GM21723 (cell line): ENCODE results near the gene CD44.
A peak's percentile ranks its signal among the peaks of the same experiment; 100 is the strongest.

Source experiments
- ATAC-seq: cut with Tn5 transposase; IDR thresholded peaks from one replicate; pipeline ENCODE4 v1.9.1; 2021; ENCODE audit warnings: mild to moderate bottlenecking, moderate library complexity; ENCODE audit not compliant: unreplicated experiment

The CD44 gene

GRCh38 chr11:35155677-35156076, 16.7 kb downstream of the CD44 start:
- ATAC-seq = no peak

DNA sequence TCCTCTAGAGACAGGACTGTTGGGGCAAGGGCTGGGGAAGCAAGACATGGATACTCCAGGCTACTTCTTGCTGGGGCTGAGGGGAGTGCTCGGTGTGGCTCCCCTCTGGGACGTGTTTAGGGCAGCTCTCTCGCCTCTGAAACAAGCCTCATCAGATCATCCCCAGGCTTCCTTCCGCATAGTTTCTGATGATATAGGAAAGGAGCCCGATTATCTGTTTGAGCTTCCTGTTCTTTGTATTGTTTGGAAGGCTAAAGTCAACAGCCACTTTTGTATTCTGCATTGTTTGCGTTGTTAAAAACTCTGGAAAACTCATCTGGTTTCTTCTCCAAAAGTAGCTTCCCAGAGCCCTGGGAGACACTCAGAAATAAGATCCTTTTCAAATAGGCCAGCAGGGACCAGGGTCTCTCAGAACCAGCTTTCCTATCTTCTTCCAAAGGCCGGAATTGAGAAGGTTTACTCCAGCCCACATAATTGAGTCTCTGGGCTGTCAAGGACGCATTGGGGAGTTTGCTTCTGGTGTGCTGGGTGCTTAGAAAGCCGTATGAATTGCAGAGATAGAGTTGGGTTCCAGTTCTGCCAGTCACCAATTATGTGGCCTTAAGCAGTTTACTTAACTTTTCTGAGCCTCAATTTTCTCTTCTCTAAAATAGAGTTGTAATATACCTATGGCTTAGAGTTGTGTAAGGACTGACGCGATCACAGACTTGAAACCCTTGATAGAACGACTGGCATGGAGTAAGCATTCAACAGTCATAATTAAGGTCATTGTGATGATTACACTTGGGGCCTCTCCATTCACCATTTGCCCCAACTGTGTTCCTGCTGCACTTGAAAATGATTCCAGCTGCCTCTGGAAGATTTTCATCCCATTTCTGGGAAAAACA, 19.1 kb downstream of the CD44 start:
- no peak for ATAC-seq

GRCh38 chr11:35158701-35159510, 19.9 kb downstream of the CD44 start:
- no peak for ATAC-seq

DNA sequence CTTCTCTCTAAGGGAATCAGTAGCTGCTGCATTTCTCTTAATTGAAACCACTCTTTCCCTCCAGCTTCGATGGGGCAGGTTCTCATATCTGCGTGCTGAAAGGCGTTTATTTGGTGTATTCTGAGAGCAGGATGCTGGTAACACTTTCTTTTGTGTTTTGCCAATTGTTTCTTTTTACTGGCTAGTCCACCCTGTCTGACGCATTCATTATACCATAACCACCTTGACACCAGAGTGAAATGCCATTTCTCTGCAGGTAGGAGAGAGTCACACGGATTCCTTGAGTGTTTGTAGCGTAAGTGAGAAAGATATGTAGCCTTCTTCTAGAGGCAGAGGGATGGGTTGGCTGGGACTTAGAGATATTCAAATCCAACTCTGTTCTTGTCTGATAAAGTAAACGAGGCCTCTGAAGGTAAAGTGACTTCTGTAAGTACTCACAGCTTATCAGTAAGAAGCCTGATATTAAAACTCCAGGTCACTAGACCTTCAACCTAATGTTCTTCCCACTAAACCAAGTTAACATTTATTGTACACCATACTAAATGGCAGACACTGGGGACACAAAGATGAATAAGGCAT, 21.4 kb downstream of the CD44 start:
- ATAC-seq = no peak

GRCh38 chr11:35160902-35161597, 22.1 kb downstream of the CD44 start:
- ATAC-seq = no peak

DNA sequence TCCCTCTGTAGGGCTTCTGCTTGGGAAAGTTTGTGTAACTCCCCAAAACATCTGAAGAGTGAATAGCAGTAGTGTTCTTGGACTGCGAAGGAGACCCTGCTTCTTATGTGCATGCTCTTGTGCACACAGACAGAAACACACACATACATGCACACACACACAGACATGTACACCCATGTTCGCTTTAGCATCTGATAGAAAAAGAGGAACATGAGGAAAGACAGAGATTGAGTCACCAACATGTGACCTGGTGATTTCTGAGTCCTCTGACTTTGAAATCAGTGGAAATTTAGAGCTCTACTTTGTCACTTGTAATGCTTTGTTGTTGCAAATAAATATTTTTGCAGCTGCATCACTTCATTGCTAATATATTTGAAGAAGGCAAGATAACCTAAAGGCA, 23.8 kb downstream of the CD44 start:
- no peak for ATAC-seq

DNA sequence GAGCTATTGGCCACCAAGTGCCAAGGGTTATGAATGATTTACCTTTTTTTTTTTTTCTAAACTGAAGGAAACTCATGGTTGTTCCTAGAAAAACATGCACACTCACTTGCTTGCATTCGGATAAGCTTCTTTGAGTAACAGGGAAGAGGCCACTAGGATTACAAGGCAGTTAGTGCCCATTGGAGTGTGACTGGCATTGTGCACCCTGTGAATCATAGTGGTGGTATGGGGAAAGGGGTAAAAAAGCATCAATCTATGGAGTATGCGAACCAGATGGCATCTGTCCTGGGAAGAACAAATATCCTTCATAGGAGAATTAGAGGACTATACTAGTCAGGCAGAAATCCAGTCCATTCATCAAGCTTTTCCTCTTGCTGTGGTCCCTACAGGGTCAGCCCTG, 24.2 kb downstream of the CD44 start:
- no peak for ATAC-seq

GRCh38 chr11:35163702-35164496, 24.9 kb downstream of the CD44 start:
- peak; percentile 39 for ATAC-seq

DNA sequence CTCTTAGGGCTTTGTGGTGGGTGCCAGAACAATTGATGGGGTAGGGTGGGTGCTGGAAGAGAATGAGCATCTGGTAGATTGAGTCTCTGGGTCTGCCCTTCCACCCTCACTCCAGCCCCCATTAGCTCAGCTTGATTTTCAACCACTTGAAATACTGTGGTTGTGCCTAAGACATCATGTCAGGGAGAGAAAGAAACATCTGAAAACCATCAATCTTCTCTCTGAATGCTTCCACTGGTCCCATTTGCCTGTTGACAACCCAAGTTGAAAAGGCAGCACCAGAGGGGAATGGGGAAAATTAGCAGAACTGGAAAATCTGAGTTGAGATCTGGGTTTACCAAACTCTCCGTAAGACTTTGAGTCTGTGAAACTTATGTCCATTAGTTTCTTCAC, 26.1 kb downstream of the CD44 start:
- no peak for ATAC-seq

DNA sequence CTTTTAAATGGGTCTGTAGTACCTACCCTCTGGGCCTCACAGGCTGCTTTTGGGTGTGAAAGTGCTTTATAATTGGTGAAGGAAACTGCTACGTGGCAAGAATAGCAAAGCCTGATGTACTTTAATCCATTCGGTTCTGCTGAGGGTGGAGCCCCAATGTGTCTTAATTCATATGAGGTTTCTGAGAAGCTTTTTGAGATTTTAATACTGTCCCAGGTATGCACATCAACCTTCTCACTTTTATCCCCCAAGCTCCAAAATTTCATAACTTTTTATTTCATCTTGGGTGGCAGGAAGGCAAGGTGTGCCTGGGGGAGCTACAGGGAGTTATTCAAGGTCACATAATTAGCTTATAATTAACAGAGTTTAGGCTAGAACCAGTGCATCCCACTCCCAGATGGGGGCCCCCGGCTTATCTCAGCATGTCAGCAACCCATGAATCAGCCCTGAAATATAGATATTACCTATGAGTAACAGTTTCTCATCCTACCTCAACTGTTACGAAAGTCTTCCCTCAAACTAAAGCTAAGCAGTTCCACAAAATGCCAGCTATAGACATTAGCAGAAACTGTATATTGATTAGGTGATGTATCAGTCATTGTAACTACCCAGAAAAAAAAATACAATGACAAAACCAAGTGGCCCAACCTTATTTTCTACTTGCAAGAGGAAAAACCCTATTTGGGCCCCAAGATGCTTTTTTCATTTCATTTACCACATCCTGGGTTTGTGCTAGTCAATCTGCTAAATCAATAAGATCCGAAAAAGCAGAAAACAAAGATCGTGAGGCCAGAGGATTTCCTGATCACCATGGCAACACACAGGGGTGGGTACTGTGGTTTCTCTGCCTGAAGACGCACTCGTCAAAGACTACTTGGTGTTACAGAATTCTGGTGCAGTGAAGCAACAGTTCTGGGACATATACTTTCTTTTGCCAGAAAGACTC, 26.7 kb downstream of the CD44 start:
- peak; percentile 89 for ATAC-seq

DNA sequence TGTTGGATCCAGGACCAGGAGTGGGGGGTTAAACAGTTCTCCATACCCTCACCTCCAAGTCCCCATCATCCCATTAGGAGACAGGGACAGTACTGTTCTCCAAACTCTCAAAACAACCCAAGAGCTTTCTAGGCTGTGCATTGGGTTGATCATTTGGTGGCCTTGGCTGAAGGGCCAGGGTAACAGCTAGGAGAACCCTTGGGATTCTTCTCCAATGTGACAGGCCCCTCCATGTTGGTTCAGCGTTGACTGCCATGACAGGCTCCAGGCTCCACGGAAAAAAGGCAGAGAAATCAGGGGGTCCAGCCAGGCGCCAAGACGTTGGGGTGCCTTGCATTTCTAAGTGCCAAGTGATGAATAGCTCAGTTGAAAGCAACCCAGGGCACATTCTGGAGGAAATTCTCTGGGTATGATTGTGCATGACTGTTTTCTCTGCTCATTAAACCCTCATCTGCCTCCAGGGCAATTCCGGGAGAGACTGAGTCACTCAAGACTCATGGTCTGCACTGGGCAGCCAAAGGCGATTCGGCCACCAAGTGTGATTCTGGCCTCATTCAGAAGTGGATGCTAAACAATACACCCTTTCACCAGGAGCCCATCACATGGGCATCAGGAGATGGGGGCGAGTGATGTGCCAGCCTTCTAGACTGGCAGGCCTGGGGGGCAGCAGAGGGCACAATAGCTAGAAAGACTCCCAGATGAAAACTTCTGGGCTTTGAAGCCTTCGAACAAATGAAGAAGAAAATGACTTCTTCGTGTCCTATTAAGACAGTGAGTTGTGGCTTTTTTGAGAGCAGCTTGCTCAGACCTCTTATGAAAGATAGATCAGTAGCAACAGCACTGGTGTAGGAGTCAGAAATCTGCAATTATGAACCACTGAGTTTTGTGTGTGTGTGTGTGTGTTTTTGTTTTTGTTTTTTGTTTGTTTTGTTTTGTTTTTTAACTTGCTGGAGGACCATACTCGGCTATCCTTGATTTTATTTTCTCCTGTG, 27.7 kb downstream of the CD44 start:
- ATAC-seq = peak; percentile 16

GRCh38 chr11:35167426-35167954, 28.5 kb downstream of the CD44 start:
- ATAC-seq = no peak

GRCh38 chr11:35168671-35169070, 29.7 kb downstream of the CD44 start:
- ATAC-seq = no peak

DNA sequence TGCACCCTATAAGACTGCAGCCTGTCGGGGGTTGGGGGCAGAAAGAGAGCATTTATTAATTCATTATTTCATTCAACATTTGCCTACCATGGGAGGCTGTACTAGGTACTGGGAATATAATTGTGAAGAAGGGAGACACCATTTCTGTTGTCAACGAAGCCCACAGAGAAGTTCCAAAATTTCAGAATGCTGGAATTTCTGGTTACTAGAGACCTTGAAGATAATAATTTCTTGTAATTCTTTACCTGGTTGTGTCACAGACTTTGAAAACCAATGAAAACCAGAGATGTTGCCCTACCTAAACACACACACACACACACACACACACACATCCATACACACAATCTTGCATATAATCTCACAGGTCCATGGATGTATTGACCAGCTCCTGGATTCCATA, 30.1 kb downstream of the CD44 start:
- ATAC-seq = no peak

DNA sequence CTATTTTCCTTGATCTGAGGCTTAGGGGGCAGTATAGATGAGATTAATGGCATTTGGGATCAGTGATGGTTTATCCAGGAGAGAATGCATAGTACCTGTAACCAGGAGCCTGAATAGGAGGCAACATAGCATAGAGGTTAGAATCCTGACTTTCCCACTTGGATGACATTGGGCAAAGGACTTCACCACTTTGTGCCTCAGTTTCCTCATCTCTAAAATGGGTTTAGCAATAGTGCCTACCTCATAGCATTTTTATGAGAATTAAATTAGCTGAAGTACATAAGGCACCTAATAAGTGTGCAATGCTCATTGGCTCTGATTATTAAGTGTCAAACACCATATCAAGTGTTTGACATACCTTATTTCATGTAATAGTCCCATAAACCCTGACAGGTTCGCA, 30.8 kb downstream of the CD44 start:
- ATAC-seq = no peak

DNA sequence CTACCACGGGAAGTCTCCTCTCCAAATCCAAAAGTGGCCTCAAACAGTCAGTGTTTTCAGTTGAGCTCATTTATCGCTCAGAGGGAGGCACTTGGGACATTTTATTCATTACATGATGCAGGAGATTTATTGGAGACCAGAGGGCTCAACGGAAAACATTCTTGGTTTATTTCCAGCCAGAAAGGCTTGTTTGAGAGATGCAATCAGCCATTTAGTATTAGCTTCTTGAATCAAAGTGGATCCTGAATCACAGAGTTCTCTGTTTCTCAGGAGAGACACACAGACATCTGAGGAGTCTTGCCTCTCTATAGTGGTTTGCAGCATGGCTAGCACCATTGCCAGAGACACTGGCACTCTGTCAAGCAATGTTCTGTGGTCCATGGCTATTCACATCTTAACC, 31.5 kb downstream of the CD44 start:
- no peak for ATAC-seq

DNA sequence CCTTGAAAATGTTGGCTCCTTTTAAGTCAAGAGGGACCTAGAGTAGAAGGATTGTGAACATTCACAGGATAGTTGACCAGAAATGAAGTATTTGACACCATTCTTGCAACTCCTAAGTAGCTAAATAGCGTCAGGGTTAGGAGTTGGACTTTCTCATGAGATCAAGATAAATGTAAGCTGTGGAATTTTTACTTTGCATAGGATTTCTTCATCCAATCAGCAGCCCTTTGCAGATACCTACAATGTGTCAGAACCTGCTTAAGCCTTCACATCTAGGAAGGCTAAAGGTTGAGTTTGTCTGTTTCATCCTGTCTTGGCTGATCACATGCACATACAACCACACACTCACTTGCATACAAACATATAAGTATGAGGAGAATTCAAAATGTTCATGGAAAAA, 32.3 kb downstream of the CD44 start:
- ATAC-seq = no peak

GRCh38 chr11:35173011-35173511, 34.1 kb downstream of the CD44 start:
- ATAC-seq = peak; percentile 59
